Neutrophil (primary cell): ENCODE data around the gene RELA.

ENCODE experiments used
- H3K27ac ChIP-seq: fragments of 200-600 bp; sonication (generic); 2 replicates; pipeline ENCODE4 v1.5.1; 2016; ENCODE audit warnings: mild to moderate bottlenecking, moderate library complexity
- H3K27me3 ChIP-seq: fragments of 200-600 bp; sonication (generic); 2 replicates; pipeline ENCODE4 v1.6.0; 2016; ENCODE audit warnings: mild to moderate bottlenecking
- H3K36me3 ChIP-seq: fragments of 200-600 bp; sonication (generic); 2 replicates; pipeline ENCODE4 v1.5.1; 2017
- H3K4me1 ChIP-seq, 2 experiments: fragments of 200-600 bp in 1 of 2; sonication (generic) in 1 of 2; 1 replicate in 1 of 2; 2 replicates in 1 of 2; pipeline versions ENCODE4 v1.5.1 to v1.6.1; 2013 to 2016; ENCODE audit warnings: low read depth in 1 of 2, low read length in 1 of 2, mild to moderate bottlenecking in 1 of 2, moderate library complexity in 1 of 2; ENCODE audit not compliant: control insufficient read depth in 1 of 2, insufficient read depth in 1 of 2
- H3K4me3 ChIP-seq, 2 experiments: fragments of 200-600 bp in 1 of 2; sonication (generic) in 1 of 2; 1 replicate in 1 of 2; 2 replicates in 1 of 2; pipeline ENCODE4 v1.5.1; 2013 to 2016; ENCODE audit warnings: low read depth in 1 of 2, low read length in 1 of 2, mild to moderate bottlenecking in 1 of 2, moderate library complexity in 1 of 2
- H3K9me3 ChIP-seq: fragments of 200-600 bp; sonication (generic); 2 replicates; pipeline ENCODE4 v1.5.1; 2016
- TF ChIP-seq, protein P1 (sequence below): fragments of 200-600 bp; sonication (generic); IDR thresholded peaks from 2 replicates; pipeline ENCODE4 v1.5.1; 2016; ENCODE audit warnings: antibody characterized with exemption

The RELA gene

GRCh38 chr11:65655570-65656332, 7.0 kb downstream of the RELA start:
- no peak overlapping the region for H3K4me3 ChIP-seq
- no peaks in the 10 kb centered on the region for H3K9me3 ChIP-seq
- H3K4me1 ChIP-seq, result peaks cover 35 to 40% of the 10 kb centered on the region in 2 experiments
- no peaks in the 10 kb centered on the region for H3K27me3 ChIP-seq
- H3K27ac ChIP-seq, result peak overlapping the region; percentile 98
- TF ChIP-seq, protein P1, sequence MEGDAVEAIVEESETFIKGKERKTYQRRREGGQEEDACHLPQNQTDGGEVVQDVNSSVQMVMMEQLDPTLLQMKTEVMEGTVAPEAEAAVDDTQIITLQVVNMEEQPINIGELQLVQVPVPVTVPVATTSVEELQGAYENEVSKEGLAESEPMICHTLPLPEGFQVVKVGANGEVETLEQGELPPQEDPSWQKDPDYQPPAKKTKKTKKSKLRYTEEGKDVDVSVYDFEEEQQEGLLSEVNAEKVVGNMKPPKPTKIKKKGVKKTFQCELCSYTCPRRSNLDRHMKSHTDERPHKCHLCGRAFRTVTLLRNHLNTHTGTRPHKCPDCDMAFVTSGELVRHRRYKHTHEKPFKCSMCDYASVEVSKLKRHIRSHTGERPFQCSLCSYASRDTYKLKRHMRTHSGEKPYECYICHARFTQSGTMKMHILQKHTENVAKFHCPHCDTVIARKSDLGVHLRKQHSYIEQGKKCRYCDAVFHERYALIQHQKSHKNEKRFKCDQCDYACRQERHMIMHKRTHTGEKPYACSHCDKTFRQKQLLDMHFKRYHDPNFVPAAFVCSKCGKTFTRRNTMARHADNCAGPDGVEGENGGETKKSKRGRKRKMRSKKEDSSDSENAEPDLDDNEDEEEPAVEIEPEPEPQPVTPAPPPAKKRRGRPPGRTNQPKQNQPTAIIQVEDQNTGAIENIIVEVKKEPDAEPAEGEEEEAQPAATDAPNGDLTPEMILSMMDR, result no peak
- peaks cover 79% of the 10 kb centered on the region for H3K36me3 ChIP-seq

DNA sequence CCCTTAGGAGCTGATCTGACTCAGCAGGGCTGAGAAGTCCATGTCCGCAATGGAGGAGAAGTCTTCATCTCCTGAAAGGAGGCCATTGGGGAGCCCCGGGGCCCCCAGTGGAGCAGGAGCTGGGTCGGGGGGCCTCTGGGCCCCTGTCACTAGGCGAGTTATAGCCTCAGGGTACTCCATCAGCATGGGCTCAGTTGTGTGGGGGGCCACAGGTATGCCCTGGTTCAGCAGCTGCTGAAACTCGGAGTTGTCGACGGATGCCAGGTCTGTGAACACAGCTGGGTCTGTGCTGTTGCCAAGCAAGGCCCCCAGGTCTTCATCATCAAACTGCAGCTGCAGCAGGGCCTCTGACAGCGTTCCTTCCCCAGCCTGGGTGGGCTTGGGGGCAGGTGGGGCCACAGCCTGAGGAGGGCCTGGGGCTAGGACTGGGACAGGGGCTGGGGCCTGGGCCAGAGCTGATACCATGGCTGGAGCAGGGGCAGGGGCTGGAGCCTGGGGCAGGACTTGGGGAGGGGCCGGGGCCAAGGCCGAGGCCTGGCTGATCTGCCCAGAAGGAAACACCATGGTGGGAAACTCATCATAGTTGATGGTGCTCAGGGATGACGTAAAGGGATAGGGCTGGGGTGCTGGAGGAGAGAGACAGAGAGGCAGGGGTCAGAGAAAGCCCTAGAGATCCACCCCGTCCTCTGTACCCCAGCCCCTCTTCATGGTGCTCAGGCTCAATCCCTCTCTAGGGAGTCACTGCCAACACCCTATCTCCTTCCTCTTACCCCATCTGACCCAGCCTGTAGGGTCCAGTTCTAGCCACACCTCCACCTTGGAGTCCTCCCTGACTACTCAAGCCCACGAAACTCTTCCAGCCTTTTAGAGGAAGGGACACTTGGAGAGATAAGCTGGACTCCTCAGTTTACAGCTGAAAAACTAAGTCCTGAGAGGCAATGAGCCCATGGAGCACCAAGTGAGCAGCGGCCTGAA, 8.1 kb downstream of the RELA start:
- TF ChIP-seq, protein P1, result no peak
- H3K4me3 ChIP-seq, result peak overlapping the region in 1 of 2 experiments; percentile 84
- no peaks in the 10 kb centered on the region for H3K9me3 ChIP-seq
- no peaks in the 10 kb centered on the region for H3K27me3 ChIP-seq
- peaks cover 79% of the 10 kb centered on the region for H3K36me3 ChIP-seq
- H3K27ac ChIP-seq, result peak overlapping the region; percentile 98
- H3K4me1 ChIP-seq, result peaks cover 37 to 43% of the 10 kb centered on the region in 2 experiments

- H3K4me1 ChIP-seq, result peaks cover 37 to 43% of the 10 kb centered on the region in 2 experiments
- no peaks in the 10 kb centered on the region for H3K9me3 ChIP-seq
- peak overlapping the region; percentile 70 to 84 for H3K4me3 ChIP-seq
- TF ChIP-seq, protein P1, result no peak
- H3K27ac ChIP-seq, result peak overlapping the region; percentile 98
- peaks cover 79% of the 10 kb centered on the region for H3K36me3 ChIP-seq
- H3K27me3 ChIP-seq, result no peaks in the 10 kb centered on the region
Measured at GRCh38 chr11:65653229-65654225, 9.2 kb downstream of the RELA start.

GRCh38 chr11:65652511-65653228, 10.0 kb downstream of the RELA start:
- Histone ChIP-seq H3K9me3 (no peaks in the 10 kb centered on the region), H3K27me3 (no peaks in the 10 kb centered on the region), H3K27ac (peak overlapping the region; percentile 98), H3K36me3 (peaks cover 79% of the 10 kb centered on the region), H3K4me1 (peaks cover 37 to 43% of the 10 kb centered on the region in 2 experiments), H3K4me3 (peak overlapping the region; percentile 70 to 84)
- TF ChIP-seq, protein P1, result peak; percentile 33
